HG03460 (cell line): ENCODE data around the gene ADO.

Source experiments
- ATAC-seq: cut with Tn5 transposase; IDR thresholded peaks from one replicate; pipeline ENCODE4 v1.9.1; 2021; ENCODE audit not compliant: unreplicated experiment

The ADO gene

GRCh38 chr10:62792261-62792660, 12.3 kb upstream of the ADO start:
- ATAC-seq, result no peak

- ATAC-seq, result no peak
Observed at GRCh38 chr10:62794306-62794705, 10.2 kb upstream of the ADO start.

- no peak for ATAC-seq
Observed at GRCh38 chr10:62795100-62795499, 9.4 kb upstream of the ADO start.

GRCh38 chr10:62795762-62796161, 8.8 kb upstream of the ADO start:
- ATAC-seq, result no peak

- no peak for ATAC-seq
Observed at GRCh38 chr10:62796896-62797295, 7.6 kb upstream of the ADO start.

GRCh38 chr10:62801871-62802270, 2.6 kb upstream of the ADO start:
- ATAC-seq, result no peak

GRCh38 chr10:62803724-62804355, 680 bp upstream of the ADO start:
- no peak for ATAC-seq

- peak; percentile 13 for ATAC-seq
Observed at GRCh38 chr10:62805231-62806099, 945 bp downstream of the ADO start.

- ATAC-seq, result no peak
Observed at GRCh38 chr10:62806251-62806650, 1.7 kb downstream of the ADO start.

- ATAC-seq, result no peak
Observed at GRCh38 chr10:62810156-62810902, 5.8 kb downstream of the ADO start.

- ATAC-seq, result peak; percentile 36
Observed at GRCh38 chr10:62811159-62811875, 6.8 kb downstream of the ADO start.

GRCh38 chr10:62812672-62813439, 8.3 kb downstream of the ADO start:
- ATAC-seq, result no peak

GRCh38 chr10:62813453-62813852, 8.9 kb downstream of the ADO start:
- ATAC-seq, result no peak

- ATAC-seq, result no peak
Observed at GRCh38 chr10:62813981-62814380, 9.5 kb downstream of the ADO start.

- ATAC-seq, result no peak
Observed at GRCh38 chr10:62814756-62815380, 10.3 kb downstream of the ADO start.

GRCh38 chr10:62815381-62816075, 11.0 kb downstream of the ADO start:
- no peak for ATAC-seq

GRCh38 chr10:62816076-62816330, 11.5 kb downstream of the ADO start:
- no peak for ATAC-seq

GRCh38 chr10:62816331-62817120, 12.0 kb downstream of the ADO start, which contains the start of gene EGR2:
TSS of gene EGR2 (minus strand) at chr10:62816366. CDS start at chr10:62816029, 337 bp downstream.
- ATAC-seq, result peak; percentile 71
